ENCODE results near the gene PCSK6. TPM values are rescaled to one million over a fixed set of nuclear protein-coding genes. Genes with fewer than 3 reads are reported as not detected.
"Not testable (repeated sequence)": the region's sequence is repeated elsewhere in the genome, so short reads cannot be mapped to it uniquely, and the experiment has no call there.

The PCSK6 gene
- total RNA-seq, 1 donor from 2014 or later: 20.9 TPM

GRCh38 chr15:101356512-101357172, 132.9 kb downstream of the PCSK6 start:
- not testable (repeated sequence) for DNase-seq

GRCh38 chr15:101355678-101356464, 133.6 kb downstream of the PCSK6 start:
- no peak for DNase-seq

GRCh38 chr15:101354891-101355623, 134.4 kb downstream of the PCSK6 start:
- DNase-seq: no peak

GRCh38 chr15:101353240-101353639, 136.3 kb downstream of the PCSK6 start:
- no peak for DNase-seq

- no peak for DNase-seq
Measured at GRCh38 chr15:101351736-101352135, 137.8 kb downstream of the PCSK6 start.

GRCh38 chr15:101349047-101349951, 140.2 kb downstream of the PCSK6 start:
- no peak for DNase-seq

- DNase-seq: no peak
Measured at GRCh38 chr15:101348643-101349042, 140.9 kb downstream of the PCSK6 start.

- no peak for DNase-seq
Measured at GRCh38 chr15:101348015-101348414, 141.5 kb downstream of the PCSK6 start.

GRCh38 chr15:101347454-101347853, 142.1 kb downstream of the PCSK6 start:
- no peak for DNase-seq

- peak; percentile 36 for DNase-seq
Measured at GRCh38 chr15:101346928-101347327, 142.6 kb downstream of the PCSK6 start.

GRCh38 chr15:101342056-101342455, 147.5 kb downstream of the PCSK6 start:
- DNase-seq: no peak

- DNase-seq: no peak
Measured at GRCh38 chr15:101338502-101339057, 150.9 kb downstream of the PCSK6 start.

- no peak for DNase-seq
Measured at GRCh38 chr15:101337976-101338375, 151.5 kb downstream of the PCSK6 start.

- not testable (repeated sequence) for DNase-seq
Measured at GRCh38 chr15:101333907-101334789, 155.4 kb downstream of the PCSK6 start.

- DNase-seq: no peak
Measured at GRCh38 chr15:101332061-101332467, 157.4 kb downstream of the PCSK6 start.

GRCh38 chr15:101329867-101330380, 159.6 kb downstream of the PCSK6 start:
- no peak for DNase-seq

- no peak for DNase-seq
Measured at GRCh38 chr15:101329309-101329863, 160.1 kb downstream of the PCSK6 start.

GRCh38 chr15:101328001-101328400, 161.5 kb downstream of the PCSK6 start:
- DNase-seq: no peak

GRCh38 chr15:101327147-101327740, 162.3 kb downstream of the PCSK6 start:
- DNase-seq: no peak
